ENCODE data around the gene LRFN5. TPM values are rescaled to one million over a fixed set of nuclear protein-coding genes. Genes with fewer than 3 reads are reported as not detected.
"Not testable (repeated sequence)": the region's sequence is repeated elsewhere in the genome, so short reads cannot be mapped to it uniquely, and the experiment has no call there.

Gene LRFN5
- total and polyA plus RNA-seq, 9 donors: 5.6 to 13.7 (median 9.6) TPM

GRCh38 chr14:41668356-41668755 lies 61.7 kb downstream of the LRFN5 start:
- WGBS (ENCODE audit: insufficient coverage): 0% methylated on average over 1 of the region's 1 CpG
- H3K4me3 ChIP-seq (ENCODE audit: low read length): no peak overlapping the region
- H3K36me3 ChIP-seq (ENCODE audit: control insufficient read depth, insufficient read depth, low read length): no peaks in the 10 kb centered on the region
- DNase-seq: peak; percentile 84
- H3K9me3 ChIP-seq (replicated peaks; ENCODE audit: control insufficient read depth, low read depth, low read length): no peaks in the 10 kb centered on the region
- no peaks in the 10 kb centered on the region for H3K27me3 ChIP-seq (ENCODE audit: control insufficient read depth, insufficient read depth, low read length)
- no peak overlapping the region for H3K27ac ChIP-seq (ENCODE audit: low read length)
- no peaks in the 10 kb centered on the region for H3K4me1 ChIP-seq (ENCODE audit: control insufficient read depth, insufficient read depth, low read length)

DNA sequence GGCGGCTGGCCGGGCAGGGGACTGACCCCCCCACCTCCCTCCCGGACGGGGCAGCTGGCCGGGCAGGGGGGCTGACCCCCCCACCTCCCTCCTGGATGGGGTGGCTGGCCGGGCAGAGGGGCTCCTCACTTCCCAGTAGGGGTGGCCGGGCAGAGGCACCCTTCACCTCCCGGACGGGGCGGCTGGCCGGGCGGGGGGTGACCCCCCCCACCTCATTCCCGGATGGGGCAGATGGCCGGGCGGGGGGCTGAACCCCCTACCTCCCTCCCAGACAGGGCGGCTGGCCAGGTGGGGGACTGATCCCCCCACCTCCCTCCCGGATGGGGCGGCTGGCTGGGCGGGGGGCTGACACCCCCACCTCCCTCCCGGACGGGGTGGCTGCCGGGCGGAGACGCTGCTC lies 66.9 kb downstream of the LRFN5 start:
- not testable (repeated sequence) for H3K36me3 ChIP-seq (ENCODE audit: control insufficient read depth, insufficient read depth, low read length); H3K4me1 ChIP-seq (ENCODE audit: control insufficient read depth, insufficient read depth, low read length); DNase-seq; H3K27ac ChIP-seq (ENCODE audit: low read length); H3K27me3 ChIP-seq (ENCODE audit: control insufficient read depth, insufficient read depth, low read length); H3K4me3 ChIP-seq (ENCODE audit: low read length); H3K9me3 ChIP-seq (replicated peaks; ENCODE audit: control insufficient read depth, low read depth, low read length)
- 98% methylated on average over 12 of the region's 24 CpGs for WGBS (ENCODE audit: insufficient coverage)

GRCh38 chr14:41674511-41674971 lies 67.9 kb downstream of the LRFN5 start:
- 98% methylated on average over 7 of the region's 37 CpGs for WGBS (ENCODE audit: insufficient coverage)
- not testable (repeated sequence) for H3K27me3 ChIP-seq (ENCODE audit: control insufficient read depth, insufficient read depth, low read length); H3K9me3 ChIP-seq (replicated peaks; ENCODE audit: control insufficient read depth, low read depth, low read length); H3K36me3 ChIP-seq (ENCODE audit: control insufficient read depth, insufficient read depth, low read length); DNase-seq; H3K4me1 ChIP-seq (ENCODE audit: control insufficient read depth, insufficient read depth, low read length); H3K27ac ChIP-seq (ENCODE audit: low read length); H3K4me3 ChIP-seq (ENCODE audit: low read length)

DNA sequence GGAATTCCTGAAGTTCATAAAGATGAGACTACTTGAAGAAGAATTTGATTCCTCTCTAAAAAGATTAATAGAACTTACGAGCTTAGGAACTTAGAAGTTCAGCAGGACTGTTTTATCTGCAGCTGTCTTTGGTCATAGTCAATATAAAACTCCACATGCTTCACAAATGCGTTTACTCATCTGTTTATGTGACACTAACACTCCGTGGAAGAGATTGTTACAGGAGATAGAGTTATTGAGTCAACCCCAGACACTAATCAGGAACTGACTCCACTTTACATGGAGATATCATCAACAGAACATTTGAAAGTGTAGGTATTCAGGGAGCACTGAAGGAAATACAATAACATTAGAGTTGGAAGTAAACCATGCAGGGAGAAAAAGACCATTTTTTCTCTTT lies 92.8 kb downstream of the LRFN5 start:
- no peaks in the 10 kb centered on the region for H3K27me3 ChIP-seq (ENCODE audit: control insufficient read depth, insufficient read depth, low read length)
- WGBS (ENCODE audit: insufficient coverage): no CpG with 5 or more reads among the region's 3 CpGs
- H3K9me3 ChIP-seq (replicated peaks; ENCODE audit: control insufficient read depth, low read depth, low read length): peaks cover 8% of the 10 kb centered on the region
- H3K27ac ChIP-seq (ENCODE audit: low read length): no peak overlapping the region
- H3K36me3 ChIP-seq (ENCODE audit: control insufficient read depth, insufficient read depth, low read length): no peaks in the 10 kb centered on the region
- no peak overlapping the region for H3K4me3 ChIP-seq (ENCODE audit: low read length)
- H3K4me1 ChIP-seq (ENCODE audit: control insufficient read depth, insufficient read depth, low read length): no peaks in the 10 kb centered on the region
- DNase-seq: no peak

DNA sequence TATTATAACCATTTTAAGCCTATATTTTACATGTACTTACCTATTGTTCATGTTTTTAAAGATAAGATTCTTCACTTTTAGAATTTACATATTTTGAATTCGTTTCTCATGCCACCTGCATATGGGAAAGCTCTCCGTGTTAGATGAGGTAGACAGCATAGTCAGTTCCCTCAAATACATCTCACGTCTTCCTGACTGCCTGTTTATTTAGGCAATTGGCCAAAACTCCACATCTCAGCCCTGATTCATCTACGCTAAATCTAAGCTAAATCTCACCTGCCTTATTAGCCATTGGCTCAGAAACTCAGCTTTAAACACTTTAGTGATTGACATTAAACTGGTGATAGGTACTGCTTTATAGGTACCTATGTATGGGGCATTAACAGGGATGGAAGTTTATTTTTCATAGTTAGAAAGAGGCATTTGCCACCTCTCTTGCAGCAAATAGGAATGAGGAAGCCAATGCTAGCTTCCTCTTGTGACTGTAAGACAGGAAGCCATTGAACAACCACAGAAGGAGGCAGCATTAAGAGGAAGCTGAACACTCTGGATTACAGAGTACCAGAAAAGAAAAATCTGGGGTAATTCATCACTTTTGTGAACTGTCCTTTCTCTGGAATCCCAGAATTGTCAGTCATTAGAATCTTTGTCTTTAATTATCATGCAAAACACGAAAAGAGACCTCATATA lies 111.9 kb downstream of the LRFN5 start:
- H3K27me3 ChIP-seq (ENCODE audit: control insufficient read depth, insufficient read depth, low read length): peaks cover 2% of the 10 kb centered on the region
- 67% methylated on average over 1 of the region's 5 CpGs for WGBS (ENCODE audit: insufficient coverage)

GRCh38 chr14:41739203-41739602 lies 132.5 kb downstream of the LRFN5 start:
- no peak for DNase-seq
- no peaks in the 10 kb centered on the region for H3K4me1 ChIP-seq (ENCODE audit: control insufficient read depth, insufficient read depth, low read length)
- no peaks in the 10 kb centered on the region for H3K36me3 ChIP-seq (ENCODE audit: control insufficient read depth, insufficient read depth, low read length)
- WGBS (ENCODE audit: insufficient coverage): no CpG with 5 or more reads among the region's 1 CpG
- H3K27ac ChIP-seq (ENCODE audit: low read length): no peak overlapping the region
- peaks cover 5% of the 10 kb centered on the region for H3K9me3 ChIP-seq (replicated peaks; ENCODE audit: control insufficient read depth, low read depth, low read length)
- H3K4me3 ChIP-seq (ENCODE audit: low read length): no peak overlapping the region
- no peaks in the 10 kb centered on the region for H3K27me3 ChIP-seq (ENCODE audit: control insufficient read depth, insufficient read depth, low read length)

More for the DNA sequence above, 111.9 kb downstream of the LRFN5 start:
- no peak overlapping the region for H3K4me3 ChIP-seq (ENCODE audit: low read length)
- no peaks in the 10 kb centered on the region for H3K36me3 ChIP-seq (ENCODE audit: control insufficient read depth, insufficient read depth, low read length)
- H3K27ac ChIP-seq (ENCODE audit: low read length): no peak overlapping the region
- H3K9me3 ChIP-seq (replicated peaks; ENCODE audit: control insufficient read depth, low read depth, low read length): no peaks in the 10 kb centered on the region
- H3K4me1 ChIP-seq (ENCODE audit: control insufficient read depth, insufficient read depth, low read length): no peaks in the 10 kb centered on the region
- peak; percentile 23 for DNase-seq

- no CpG with 5 or more reads among the region's 2 CpGs for WGBS (ENCODE audit: insufficient coverage)
- H3K4me3 ChIP-seq (ENCODE audit: low read length): no peak overlapping the region
- no peaks in the 10 kb centered on the region for H3K27me3 ChIP-seq (ENCODE audit: control insufficient read depth, insufficient read depth, low read length)
- no peaks in the 10 kb centered on the region for H3K4me1 ChIP-seq (ENCODE audit: control insufficient read depth, insufficient read depth, low read length)
- no peaks in the 10 kb centered on the region for H3K36me3 ChIP-seq (ENCODE audit: control insufficient read depth, insufficient read depth, low read length)
- H3K27ac ChIP-seq (ENCODE audit: low read length): no peak overlapping the region
- peaks cover 3% of the 10 kb centered on the region for H3K9me3 ChIP-seq (replicated peaks; ENCODE audit: control insufficient read depth, low read depth, low read length)
- DNase-seq: no peak
Measured at GRCh38 chr14:41743140-41743539, 136.5 kb downstream of the LRFN5 start.

GRCh38 chr14:41749429-41749828 lies 142.8 kb downstream of the LRFN5 start:
- peak; percentile 86 for DNase-seq
- Histone ChIP-seq H3K4me3 (ENCODE audit: low read length) (peak overlapping the region; percentile 2), H3K9me3 (replicated peaks; ENCODE audit: control insufficient read depth, low read depth, low read length) (no peaks in the 10 kb centered on the region), H3K36me3 (ENCODE audit: control insufficient read depth, insufficient read depth, low read length) (no peaks in the 10 kb centered on the region), H3K27ac (ENCODE audit: low read length) (peak overlapping the region; percentile 5), H3K27me3 (ENCODE audit: control insufficient read depth, insufficient read depth, low read length) (no peaks in the 10 kb centered on the region), H3K4me1 (ENCODE audit: control insufficient read depth, insufficient read depth, low read length) (no peaks in the 10 kb centered on the region)
- WGBS (ENCODE audit: insufficient coverage): no CpG with 5 or more reads among the region's 5 CpGs

DNA sequence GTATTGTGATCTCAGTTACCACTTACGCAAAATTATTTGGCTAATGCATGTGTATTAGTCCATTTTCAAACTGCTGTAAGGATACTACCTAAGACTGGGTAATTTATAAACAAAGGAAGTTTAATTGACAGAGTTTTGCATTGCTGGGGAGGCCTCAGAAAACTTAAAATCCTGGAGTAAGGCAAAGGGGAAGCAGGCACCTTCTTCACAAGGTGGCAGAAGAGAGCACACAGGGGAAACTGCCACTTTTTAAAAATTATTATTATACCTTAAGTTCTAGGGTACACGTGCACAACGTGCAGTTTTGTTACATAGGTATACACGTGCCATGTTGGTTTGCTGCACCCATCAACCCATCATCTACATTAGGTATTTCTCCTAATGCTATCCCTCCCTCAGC lies 143.9 kb downstream of the LRFN5 start:
- H3K4me3 ChIP-seq (ENCODE audit: low read length); H3K36me3 ChIP-seq (ENCODE audit: control insufficient read depth, insufficient read depth, low read length); H3K9me3 ChIP-seq (replicated peaks; ENCODE audit: control insufficient read depth, low read depth, low read length); H3K27ac ChIP-seq (ENCODE audit: low read length); H3K27me3 ChIP-seq (ENCODE audit: control insufficient read depth, insufficient read depth, low read length); H3K4me1 ChIP-seq (ENCODE audit: control insufficient read depth, insufficient read depth, low read length); DNase-seq: not testable (repeated sequence)
- 74% methylated on average over 3 of the region's 4 CpGs for WGBS (ENCODE audit: insufficient coverage)

DNA sequence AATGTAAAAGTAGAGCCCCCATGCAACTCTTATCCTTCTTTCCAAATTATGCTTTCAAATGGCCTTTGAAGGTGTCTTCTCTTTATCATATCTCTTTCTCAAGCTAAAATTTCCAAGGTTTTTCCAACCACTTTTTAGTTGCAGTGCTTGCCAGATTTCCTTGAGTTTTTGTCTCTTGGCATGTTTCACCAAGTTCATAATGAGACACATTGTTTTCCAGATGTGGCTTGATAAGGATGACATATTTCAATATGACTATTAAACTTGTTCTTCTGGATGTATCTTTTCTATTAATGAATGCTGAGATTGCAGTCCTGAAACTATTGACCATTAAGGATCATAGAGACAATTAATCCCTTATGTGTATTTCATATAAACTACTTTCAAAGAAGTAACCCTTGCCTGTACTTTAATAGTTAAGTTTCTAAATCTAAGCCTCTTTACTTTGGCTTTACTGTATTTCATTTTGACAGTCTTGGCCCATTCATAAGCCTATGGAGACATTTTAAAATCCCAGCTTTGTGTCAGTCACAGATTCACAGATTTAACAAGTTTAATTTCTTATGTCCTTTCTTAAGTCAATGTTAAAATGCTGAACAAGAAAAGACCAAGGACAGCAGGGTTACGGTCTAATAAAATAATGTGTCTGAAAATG lies 151.5 kb downstream of the LRFN5 start:
- no peaks in the 10 kb centered on the region for H3K4me1 ChIP-seq (ENCODE audit: control insufficient read depth, insufficient read depth, low read length)
- H3K27ac ChIP-seq (ENCODE audit: low read length): no peak overlapping the region
- H3K27me3 ChIP-seq (ENCODE audit: control insufficient read depth, insufficient read depth, low read length): no peaks in the 10 kb centered on the region
- DNase-seq: peak; percentile 60
- H3K4me3 ChIP-seq (ENCODE audit: low read length): no peak overlapping the region
- H3K9me3 ChIP-seq (replicated peaks; ENCODE audit: control insufficient read depth, low read depth, low read length): no peaks in the 10 kb centered on the region
- H3K36me3 ChIP-seq (ENCODE audit: control insufficient read depth, insufficient read depth, low read length): no peaks in the 10 kb centered on the region
- WGBS (ENCODE audit: insufficient coverage): no CpG with 5 or more reads among the region's 1 CpG
